ENCODE measurements around the gene PSEN1.

The PSEN1 gene

DNA sequence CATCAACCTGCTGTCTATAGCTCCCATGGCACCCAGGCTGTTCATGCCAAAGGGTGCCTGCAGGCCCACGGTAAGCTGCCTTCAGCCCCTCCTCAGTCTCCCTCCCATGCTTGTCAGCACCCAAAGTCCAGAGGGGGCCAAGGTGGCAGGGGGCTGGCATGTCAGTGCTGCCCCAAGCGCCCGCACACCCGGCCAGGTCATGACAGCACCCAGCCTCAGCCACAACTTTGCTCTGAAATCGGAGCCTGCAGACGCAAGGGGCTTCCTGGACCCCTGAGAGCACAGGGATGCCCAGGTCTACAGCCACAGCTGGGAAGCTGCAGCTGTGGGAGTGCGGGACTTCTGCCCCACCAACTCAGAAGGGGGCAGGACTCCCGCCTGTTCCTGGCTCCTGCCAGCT lies 72.5 kb downstream of the PSEN1 start:
- no peak overlapping the region for H3K27ac ChIP-seq (ENCODE audit: insufficient read depth in 1 of 2, low read depth in 1 of 2, low read length in 2 of 2, poor library complexity in 1 of 2, severe bottlenecking in 2 of 2)
- no peaks in the 10 kb centered on the region for H3K27me3 ChIP-seq (replicated peaks in 2 of 5; ENCODE audit: control insufficient read depth in 4 of 5, insufficient read depth in 5 of 5, low read length in 4 of 5)
- WGBS (ENCODE audit: insufficient coverage): 99% methylated on average over 7 of the region's 8 CpGs
- no peak overlapping the region for H3K4me3 ChIP-seq (ENCODE audit: control insufficient read depth in 1 of 7, extremely low read depth in 1 of 7, insufficient read depth in 4 of 7, low read depth in 2 of 7, low read length in 6 of 7)
- H3K4me1 ChIP-seq (ENCODE audit: control extremely low read depth in 1 of 4, control insufficient read depth in 4 of 4, insufficient read depth in 4 of 4, low read length in 3 of 4): no peaks in the 10 kb centered on the region
- ChIA-PET CTCF (interaction anchor here (1.6 kb wide), 1 partner anchor 12 kb away, joined by 3 read pairs; no protein-coding TSS in a partner anchor), POLR2A (no interaction called here)
- DNase-seq: no peak
- H3K36me3 ChIP-seq (ENCODE audit: control insufficient read depth in 4 of 4, insufficient read depth in 4 of 4, low read length in 3 of 4): peaks cover 36 to 70% (median 56%) of the 10 kb centered on the region in 4 experiments
- peaks cover 0 to 13% (median 7%) of the 10 kb centered on the region in 5 experiments for H3K9me3 ChIP-seq (ENCODE audit: control extremely low read depth in 1 of 5, control insufficient read depth in 4 of 5, insufficient read depth in 2 of 5, low read depth in 1 of 5, low read length in 4 of 5)

DNA sequence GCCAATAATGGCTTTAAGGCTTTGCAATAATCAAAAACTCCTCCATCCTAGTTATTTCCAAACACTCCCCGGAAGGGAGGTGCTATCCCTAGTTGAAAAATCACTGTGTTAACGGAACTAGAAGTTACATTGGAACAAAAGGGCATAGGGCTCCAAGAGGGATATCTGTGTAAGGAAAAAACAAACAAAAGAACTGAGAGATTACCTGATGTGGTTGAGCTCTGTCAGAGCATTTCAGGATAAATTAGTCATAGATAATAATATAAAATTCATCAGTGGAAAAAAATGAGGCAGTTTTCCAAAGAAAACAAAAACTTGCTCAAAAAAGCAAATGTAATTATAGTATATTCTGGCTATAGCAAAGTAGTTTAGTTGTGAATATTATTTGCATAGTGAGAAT lies 73.6 kb downstream of the PSEN1 start:
- no peaks in the 10 kb centered on the region for H3K27me3 ChIP-seq (replicated peaks in 2 of 5; ENCODE audit: control insufficient read depth in 4 of 5, insufficient read depth in 5 of 5, low read length in 4 of 5)
- no peak overlapping the region for H3K4me3 ChIP-seq (ENCODE audit: control insufficient read depth in 1 of 7, extremely low read depth in 1 of 7, insufficient read depth in 4 of 7, low read depth in 2 of 7, low read length in 6 of 7)
- ChIA-PET CTCF (no interaction called here), POLR2A (no interaction called here)
- H3K9me3 ChIP-seq (ENCODE audit: control extremely low read depth in 1 of 5, control insufficient read depth in 4 of 5, insufficient read depth in 2 of 5, low read depth in 1 of 5, low read length in 4 of 5): peaks cover 0 to 13% (median 7%) of the 10 kb centered on the region in 5 experiments
- H3K4me1 ChIP-seq (ENCODE audit: control extremely low read depth in 1 of 4, control insufficient read depth in 4 of 4, insufficient read depth in 4 of 4, low read length in 3 of 4): no peaks in the 10 kb centered on the region
- no peak for DNase-seq
- peaks cover 36 to 69% (median 57%) of the 10 kb centered on the region in 4 experiments for H3K36me3 ChIP-seq (ENCODE audit: control insufficient read depth in 4 of 4, insufficient read depth in 4 of 4, low read length in 3 of 4)
- no CpG with 5 or more reads among the region's 2 CpGs for whole genome bisulfite sequencing (ENCODE audit: insufficient coverage)
- no peak overlapping the region for H3K27ac ChIP-seq (ENCODE audit: insufficient read depth in 1 of 2, low read depth in 1 of 2, low read length in 2 of 2, poor library complexity in 1 of 2, severe bottlenecking in 2 of 2)

DNA sequence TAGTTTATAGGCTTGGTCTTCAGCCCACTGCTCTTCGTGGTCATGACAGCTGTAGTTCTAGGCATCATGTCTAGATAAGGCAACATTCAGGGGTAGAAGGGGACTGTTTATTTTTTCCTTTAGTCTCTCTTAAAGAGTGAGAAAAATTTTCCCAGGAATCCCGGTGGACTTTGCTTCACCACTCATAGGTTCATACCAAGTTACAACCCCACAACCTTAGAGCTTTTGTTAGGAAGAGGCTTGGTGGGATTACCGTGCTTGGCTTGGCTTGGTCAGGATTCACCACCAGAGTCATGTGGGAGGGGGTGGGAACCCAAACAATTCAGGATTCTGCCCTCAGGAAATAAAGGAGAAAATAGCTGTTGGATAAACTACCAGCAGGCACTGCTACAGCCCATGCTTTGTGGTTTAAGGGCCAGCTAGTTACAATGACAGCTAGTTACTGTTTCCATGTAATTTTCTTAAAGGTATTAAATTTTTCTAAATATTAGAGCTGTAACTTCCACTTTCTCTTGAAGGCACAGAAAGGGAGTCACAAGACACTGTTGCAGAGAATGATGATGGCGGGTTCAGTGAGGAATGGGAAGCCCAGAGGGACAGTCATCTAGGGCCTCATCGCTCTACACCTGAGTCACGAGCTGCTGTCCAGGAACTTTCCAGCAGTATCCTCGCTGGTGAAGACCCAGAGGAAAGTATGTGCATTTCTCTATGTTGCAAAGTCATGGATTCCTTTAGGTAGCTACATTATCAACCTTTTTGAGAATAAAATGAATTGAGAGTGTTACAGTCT lies 75.1 kb downstream of the PSEN1 start:
- Histone ChIP-seq H3K27ac (ENCODE audit: insufficient read depth in 1 of 2, low read depth in 1 of 2, low read length in 2 of 2, poor library complexity in 1 of 2, severe bottlenecking in 2 of 2) (no peak overlapping the region), H3K36me3 (ENCODE audit: control insufficient read depth in 4 of 4, insufficient read depth in 4 of 4, low read length in 3 of 4) (peaks cover 36 to 73% (median 60%) of the 10 kb centered on the region in 4 experiments), H3K9me3 (ENCODE audit: control extremely low read depth in 1 of 5, control insufficient read depth in 4 of 5, insufficient read depth in 2 of 5, low read depth in 1 of 5, low read length in 4 of 5) (peaks cover 0 to 13% (median 7%) of the 10 kb centered on the region in 5 experiments), H3K4me3 (ENCODE audit: control insufficient read depth in 1 of 7, extremely low read depth in 1 of 7, insufficient read depth in 4 of 7, low read depth in 2 of 7, low read length in 6 of 7) (no peak overlapping the region), H3K27me3 (replicated peaks in 2 of 5; ENCODE audit: control insufficient read depth in 4 of 5, insufficient read depth in 5 of 5, low read length in 4 of 5) (no peaks in the 10 kb centered on the region), H3K4me1 (ENCODE audit: control extremely low read depth in 1 of 4, control insufficient read depth in 4 of 4, insufficient read depth in 4 of 4, low read length in 3 of 4) (no peaks in the 10 kb centered on the region)
- DNase-seq: no peak
- ChIA-PET CTCF (interaction anchor here (0.8 kb wide), 1 partner anchor 260 kb away, joined by 3 read pairs; no protein-coding TSS in a partner anchor), POLR2A (no interaction called here)
- 100% methylated on average over 3 of the region's 7 CpGs for whole genome bisulfite sequencing (ENCODE audit: insufficient coverage)

DNA sequence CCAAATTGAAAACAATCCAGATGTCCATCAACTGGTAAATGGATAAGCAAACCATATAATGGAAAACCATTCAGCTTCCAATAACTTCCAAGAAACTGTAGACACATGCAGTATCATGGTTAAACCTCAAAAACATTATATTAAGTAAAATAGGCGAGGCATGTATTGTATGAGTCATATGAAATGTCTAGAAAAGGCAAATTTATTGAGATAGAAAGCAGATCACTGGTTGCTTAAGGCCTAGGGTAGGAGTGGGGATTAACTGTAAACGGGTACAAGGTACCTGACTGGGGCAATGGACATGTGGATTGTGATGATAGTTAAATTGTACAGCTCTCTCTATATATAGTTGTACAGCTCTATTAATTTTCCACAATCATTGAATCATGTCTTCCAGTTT lies 79.7 kb downstream of the PSEN1 start:
- H3K36me3 ChIP-seq (ENCODE audit: control insufficient read depth in 4 of 4, insufficient read depth in 4 of 4, low read length in 3 of 4): peaks cover 32 to 74% (median 60%) of the 10 kb centered on the region in 4 experiments
- CTCF ChIA-PET: interaction anchor here (0.7 to 1.6 kb wide), 2 partner anchors 16 to 40 kb away, joined by 3 to 6 read pairs; no protein-coding TSS in a partner anchor

DNA sequence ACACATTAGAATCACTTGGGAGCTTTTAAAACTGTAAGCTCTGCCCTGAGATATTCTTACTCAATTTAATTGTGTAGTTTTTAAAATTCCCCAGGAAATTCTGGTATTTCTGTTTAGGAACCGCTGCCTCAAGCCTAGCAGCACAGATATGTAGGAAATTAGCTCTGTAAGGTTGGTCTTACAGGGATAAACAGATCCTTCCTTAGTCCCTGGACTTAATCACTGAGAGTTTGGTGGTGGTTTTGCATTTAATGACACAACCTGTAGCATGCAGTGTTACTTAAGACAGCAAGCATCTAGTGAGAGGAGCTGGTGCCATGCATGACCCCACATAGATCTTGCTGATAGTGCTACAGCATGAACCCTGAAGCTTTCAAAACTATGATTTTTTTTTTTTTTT lies 81.1 kb downstream of the PSEN1 start:
- POLR2A ChIA-PET: no interaction called here
- no CpG with 5 or more reads among the region's 1 CpG for WGBS (ENCODE audit: insufficient coverage)

More for the DNA sequence above, 79.7 kb downstream of the PSEN1 start:
- 100% methylated on average over 1 of the region's 2 CpGs for WGBS (ENCODE audit: insufficient coverage)
- DNase-seq: no peak
- Histone ChIP-seq H3K9me3 (ENCODE audit: control extremely low read depth in 1 of 5, control insufficient read depth in 4 of 5, insufficient read depth in 2 of 5, low read depth in 1 of 5, low read length in 4 of 5) (no peaks in the 10 kb centered on the region), H3K27ac (ENCODE audit: insufficient read depth in 1 of 2, low read depth in 1 of 2, low read length in 2 of 2, poor library complexity in 1 of 2, severe bottlenecking in 2 of 2) (no peak overlapping the region), H3K4me1 (ENCODE audit: control extremely low read depth in 1 of 4, control insufficient read depth in 4 of 4, insufficient read depth in 4 of 4, low read length in 3 of 4) (no peaks in the 10 kb centered on the region), H3K27me3 (replicated peaks in 2 of 5; ENCODE audit: control insufficient read depth in 4 of 5, insufficient read depth in 5 of 5, low read length in 4 of 5) (no peaks in the 10 kb centered on the region), H3K4me3 (ENCODE audit: control insufficient read depth in 1 of 7, extremely low read depth in 1 of 7, insufficient read depth in 4 of 7, low read depth in 2 of 7, low read length in 6 of 7) (no peak overlapping the region)
- POLR2A ChIA-PET: no interaction called here

DNA sequence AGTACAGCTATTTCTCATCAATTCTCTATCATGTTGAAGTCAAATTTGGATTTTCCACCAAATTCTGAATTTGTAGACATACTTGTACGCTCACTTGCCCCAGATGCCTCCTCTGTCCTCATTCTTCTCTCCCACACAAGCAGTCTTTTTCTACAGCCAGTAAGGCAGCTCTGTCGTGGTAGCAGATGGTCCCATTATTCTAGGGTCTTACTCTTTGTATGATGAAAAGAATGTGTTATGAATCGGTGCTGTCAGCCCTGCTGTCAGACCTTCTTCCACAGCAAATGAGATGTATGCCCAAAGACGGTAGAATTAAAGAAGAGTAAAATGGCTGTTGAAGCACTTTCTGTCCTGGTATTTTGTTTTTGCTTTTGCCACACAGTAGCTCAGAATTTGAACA lies 83.8 kb downstream of the PSEN1 start:
- ChIA-PET CTCF (interaction anchor here (1.2 to 1.8 kb wide), 2 partner anchors 10 to 12 kb away, joined by 4 to 5 read pairs; no protein-coding TSS in a partner anchor), POLR2A (no interaction called here)
- Histone ChIP-seq H3K27me3 (replicated peaks in 2 of 5; ENCODE audit: control insufficient read depth in 4 of 5, insufficient read depth in 5 of 5, low read length in 4 of 5) (no peaks in the 10 kb centered on the region), H3K4me3 (ENCODE audit: control insufficient read depth in 1 of 7, extremely low read depth in 1 of 7, insufficient read depth in 4 of 7, low read depth in 2 of 7, low read length in 6 of 7) (no peak overlapping the region), H3K4me1 (ENCODE audit: control extremely low read depth in 1 of 4, control insufficient read depth in 4 of 4, insufficient read depth in 4 of 4, low read length in 3 of 4) (no peaks in the 10 kb centered on the region), H3K36me3 (ENCODE audit: control insufficient read depth in 4 of 4, insufficient read depth in 4 of 4, low read length in 3 of 4) (peaks cover 23 to 68% (median 48%) of the 10 kb centered on the region in 4 experiments), H3K9me3 (ENCODE audit: control extremely low read depth in 1 of 5, control insufficient read depth in 4 of 5, insufficient read depth in 2 of 5, low read depth in 1 of 5, low read length in 4 of 5) (no peaks in the 10 kb centered on the region), H3K27ac (ENCODE audit: insufficient read depth in 1 of 2, low read depth in 1 of 2, low read length in 2 of 2, poor library complexity in 1 of 2, severe bottlenecking in 2 of 2) (no peak overlapping the region)
- no peak for DNase-seq
- 100% methylated on average over 2 of the region's 4 CpGs for WGBS (ENCODE audit: insufficient coverage)

More for the DNA sequence above, 81.1 kb downstream of the PSEN1 start:
- H3K4me1 ChIP-seq (ENCODE audit: control extremely low read depth in 1 of 4, control insufficient read depth in 4 of 4, insufficient read depth in 4 of 4, low read length in 3 of 4): no peaks in the 10 kb centered on the region
- CTCF ChIA-PET: interaction anchor here (1.1 to 1.3 kb wide), 2 partner anchors 10 to 44 kb away, joined by 4 read pairs; no protein-coding TSS in a partner anchor
- no peak overlapping the region for H3K27ac ChIP-seq (ENCODE audit: insufficient read depth in 1 of 2, low read depth in 1 of 2, low read length in 2 of 2, poor library complexity in 1 of 2, severe bottlenecking in 2 of 2)
- peaks cover 31 to 78% (median 60%) of the 10 kb centered on the region in 4 experiments for H3K36me3 ChIP-seq (ENCODE audit: control insufficient read depth in 4 of 4, insufficient read depth in 4 of 4, low read length in 3 of 4)
- DNase-seq: no peak
- H3K9me3 ChIP-seq (ENCODE audit: control extremely low read depth in 1 of 5, control insufficient read depth in 4 of 5, insufficient read depth in 2 of 5, low read depth in 1 of 5, low read length in 4 of 5): no peaks in the 10 kb centered on the region
- no peak overlapping the region for H3K4me3 ChIP-seq (ENCODE audit: control insufficient read depth in 1 of 7, extremely low read depth in 1 of 7, insufficient read depth in 4 of 7, low read depth in 2 of 7, low read length in 6 of 7)
- H3K27me3 ChIP-seq (replicated peaks in 2 of 5; ENCODE audit: control insufficient read depth in 4 of 5, insufficient read depth in 5 of 5, low read length in 4 of 5): no peaks in the 10 kb centered on the region

DNA sequence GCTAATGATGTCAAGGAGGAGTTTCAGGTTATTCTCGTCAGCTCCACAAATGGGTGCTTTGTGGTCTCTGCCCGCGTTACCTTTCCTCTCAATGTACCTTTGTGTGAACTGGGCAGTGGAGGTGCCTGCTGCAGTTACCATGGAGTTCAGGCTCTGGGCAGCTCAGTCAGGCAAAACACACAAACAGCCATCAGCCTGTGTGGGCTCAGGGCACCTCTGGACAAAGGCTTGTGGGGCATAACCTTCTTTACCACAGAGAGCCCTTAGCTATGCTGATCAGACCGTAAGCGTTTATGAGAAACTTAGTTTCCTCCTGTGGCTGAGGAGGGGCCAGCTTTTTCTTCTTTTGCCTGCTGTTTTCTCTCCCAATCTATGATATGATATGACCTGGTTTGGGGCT lies 84.3 kb downstream of the PSEN1 start:
- Histone ChIP-seq H3K9me3 (ENCODE audit: control extremely low read depth in 1 of 5, control insufficient read depth in 4 of 5, insufficient read depth in 2 of 5, low read depth in 1 of 5, low read length in 4 of 5) (no peaks in the 10 kb centered on the region), H3K4me1 (ENCODE audit: control extremely low read depth in 1 of 4, control insufficient read depth in 4 of 4, insufficient read depth in 4 of 4, low read length in 3 of 4) (no peaks in the 10 kb centered on the region), H3K36me3 (ENCODE audit: control insufficient read depth in 4 of 4, insufficient read depth in 4 of 4, low read length in 3 of 4) (peaks cover 23 to 71% (median 46%) of the 10 kb centered on the region in 4 experiments), H3K27ac (ENCODE audit: insufficient read depth in 1 of 2, low read depth in 1 of 2, low read length in 2 of 2, poor library complexity in 1 of 2, severe bottlenecking in 2 of 2) (no peak overlapping the region), H3K4me3 (ENCODE audit: control insufficient read depth in 1 of 7, extremely low read depth in 1 of 7, insufficient read depth in 4 of 7, low read depth in 2 of 7, low read length in 6 of 7) (no peak overlapping the region), H3K27me3 (replicated peaks in 2 of 5; ENCODE audit: control insufficient read depth in 4 of 5, insufficient read depth in 5 of 5, low read length in 4 of 5) (no peaks in the 10 kb centered on the region)
- ChIA-PET POLR2A (no interaction called here), CTCF (interaction anchor here (0.9 to 1.8 kb wide), 4 partner anchors 9 to 13 kb away, joined by 3 to 5 read pairs (median 4); no protein-coding TSS in a partner anchor)
- WGBS (ENCODE audit: insufficient coverage): 100% methylated on average over 3 of the region's 5 CpGs
- no peak for DNase-seq

All from common myeloid progenitor, CD34-positive (primary cell).